ENCODE measurements around the gene NOTCH4.

Gene NOTCH4

GRCh38 chr6:32239462-32239861, 15.6 kb upstream of the NOTCH4 start:
- no peak for DNase-seq (ENCODE audit: low read depth, low spot score)
- Histone ChIP-seq H3K9ac (ENCODE audit: insufficient read length, low read depth) (no peak overlapping the region), H3K27me3 (ENCODE audit: insufficient read depth, insufficient read length) (no peaks in the 10 kb centered on the region), H3K36me3 (ENCODE audit: insufficient read depth, insufficient read length, low read length) (no peaks in the 10 kb centered on the region), H3K4me3 (ENCODE audit: insufficient read length, low read depth) (no peak overlapping the region), H3K9me3 (ENCODE audit: insufficient read depth, low read length) (no peaks in the 10 kb centered on the region), H3K4me1 (ENCODE audit: insufficient read depth, insufficient read length) (no peaks in the 10 kb centered on the region)
- TF ChIP-seq YY1 (IDR thresholded peaks at IDR 0.05; ENCODE audit: insufficient read depth, insufficient read length) = no peak
- TF ChIP-seq ZNF274 (IDR thresholded peaks at IDR 0.05; ENCODE audit: low read depth, low read length) = no peak
- no peak for TF ChIP-seq SUZ12 (IDR thresholded peaks at IDR 0.05; ENCODE audit: extremely low read depth, insufficient read depth, insufficient read length)

- Histone ChIP-seq H3K36me3 (ENCODE audit: insufficient read depth, insufficient read length, low read length) (no peaks in the 10 kb centered on the region), H3K9me3 (ENCODE audit: insufficient read depth, low read length) (no peaks in the 10 kb centered on the region), H3K4me3 (ENCODE audit: insufficient read length, low read depth) (no peak overlapping the region), H3K27me3 (ENCODE audit: insufficient read depth, insufficient read length) (no peaks in the 10 kb centered on the region), H3K4me1 (ENCODE audit: insufficient read depth, insufficient read length) (no peaks in the 10 kb centered on the region), H3K9ac (ENCODE audit: insufficient read length, low read depth) (no peak overlapping the region)
- TF ChIP-seq ZNF274 (IDR thresholded peaks at IDR 0.05; ENCODE audit: low read depth, low read length) (no peak), SUZ12 (IDR thresholded peaks at IDR 0.05; ENCODE audit: extremely low read depth, insufficient read depth, insufficient read length) (no peak), YY1 (IDR thresholded peaks at IDR 0.05; ENCODE audit: insufficient read depth, insufficient read length) (no peak)
- DNase-seq (ENCODE audit: low read depth, low spot score) = no peak
Measured at GRCh38 chr6:32234934-32235333, 11.1 kb upstream of the NOTCH4 start.

GRCh38 chr6:32226434-32226833, 2.6 kb upstream of the NOTCH4 start:
- Histone ChIP-seq H3K4me1 (ENCODE audit: insufficient read depth, insufficient read length) (no peaks in the 10 kb centered on the region), H3K9me3 (ENCODE audit: insufficient read depth, low read length) (no peaks in the 10 kb centered on the region), H3K4me3 (ENCODE audit: insufficient read length, low read depth) (no peak overlapping the region), H3K9ac (ENCODE audit: insufficient read length, low read depth) (no peak overlapping the region), H3K36me3 (ENCODE audit: insufficient read depth, insufficient read length, low read length) (no peaks in the 10 kb centered on the region), H3K27me3 (ENCODE audit: insufficient read depth, insufficient read length) (no peaks in the 10 kb centered on the region)
- no peak for DNase-seq (ENCODE audit: low read depth, low spot score)
- TF ChIP-seq SUZ12 (IDR thresholded peaks at IDR 0.05; ENCODE audit: extremely low read depth, insufficient read depth, insufficient read length) (no peak), YY1 (IDR thresholded peaks at IDR 0.05; ENCODE audit: insufficient read depth, insufficient read length) (no peak), ZNF274 (IDR thresholded peaks at IDR 0.05; ENCODE audit: low read depth, low read length) (no peak)

- DNase-seq (ENCODE audit: low read depth, low spot score) = no peak
- no peak overlapping the region for H3K9ac ChIP-seq (ENCODE audit: insufficient read length, low read depth)
- H3K4me1 ChIP-seq (ENCODE audit: insufficient read depth, insufficient read length) = no peaks in the 10 kb centered on the region
- TF ChIP-seq YY1 (IDR thresholded peaks at IDR 0.05; ENCODE audit: insufficient read depth, insufficient read length) = no peak
- TF ChIP-seq ZNF274 (IDR thresholded peaks at IDR 0.05; ENCODE audit: low read depth, low read length) = no peak
- TF ChIP-seq SUZ12 (IDR thresholded peaks at IDR 0.05; ENCODE audit: extremely low read depth, insufficient read depth, insufficient read length) = no peak
- no peak overlapping the region for H3K4me3 ChIP-seq (ENCODE audit: insufficient read length, low read depth)
- H3K27me3 ChIP-seq (ENCODE audit: insufficient read depth, insufficient read length) = no peaks in the 10 kb centered on the region
- H3K36me3 ChIP-seq (ENCODE audit: insufficient read depth, insufficient read length, low read length) = no peaks in the 10 kb centered on the region
- H3K9me3 ChIP-seq (ENCODE audit: insufficient read depth, low read length) = no peaks in the 10 kb centered on the region
Measured at GRCh38 chr6:32224696-32225095, 829 bp upstream of the NOTCH4 start.

GRCh38 chr6:32222333-32223230, 1.3 kb downstream of the NOTCH4 start:
- TF ChIP-seq SUZ12 (IDR thresholded peaks at IDR 0.05; ENCODE audit: extremely low read depth, insufficient read depth, insufficient read length) (no peak), ZNF274 (IDR thresholded peaks at IDR 0.05; ENCODE audit: low read depth, low read length) (no peak), YY1 (IDR thresholded peaks at IDR 0.05; ENCODE audit: insufficient read depth, insufficient read length) (no peak)
- Histone ChIP-seq H3K36me3 (ENCODE audit: insufficient read depth, insufficient read length, low read length) (no peaks in the 10 kb centered on the region), H3K4me1 (ENCODE audit: insufficient read depth, insufficient read length) (no peaks in the 10 kb centered on the region), H3K27me3 (ENCODE audit: insufficient read depth, insufficient read length) (no peaks in the 10 kb centered on the region), H3K9ac (ENCODE audit: insufficient read length, low read depth) (no peak overlapping the region), H3K9me3 (ENCODE audit: insufficient read depth, low read length) (no peaks in the 10 kb centered on the region), H3K4me3 (ENCODE audit: insufficient read length, low read depth) (no peak overlapping the region)
- DNase-seq (ENCODE audit: low read depth, low spot score) = no peak

- no peaks in the 10 kb centered on the region for H3K27me3 ChIP-seq (ENCODE audit: insufficient read depth, insufficient read length)
- TF ChIP-seq YY1 (IDR thresholded peaks at IDR 0.05; ENCODE audit: insufficient read depth, insufficient read length) = no peak
- TF ChIP-seq SUZ12 (IDR thresholded peaks at IDR 0.05; ENCODE audit: extremely low read depth, insufficient read depth, insufficient read length) = no peak
- no peak overlapping the region for H3K4me3 ChIP-seq (ENCODE audit: insufficient read length, low read depth)
- no peaks in the 10 kb centered on the region for H3K9me3 ChIP-seq (ENCODE audit: insufficient read depth, low read length)
- no peak for DNase-seq (ENCODE audit: low read depth, low spot score)
- no peak overlapping the region for H3K9ac ChIP-seq (ENCODE audit: insufficient read length, low read depth)
- H3K36me3 ChIP-seq (ENCODE audit: insufficient read depth, insufficient read length, low read length) = no peaks in the 10 kb centered on the region
- no peaks in the 10 kb centered on the region for H3K4me1 ChIP-seq (ENCODE audit: insufficient read depth, insufficient read length)
Measured at GRCh38 chr6:32220021-32220420, 3.8 kb downstream of the NOTCH4 start.

- no peaks in the 10 kb centered on the region for H3K4me1 ChIP-seq (ENCODE audit: insufficient read depth, insufficient read length)
- TF ChIP-seq ZNF274 (IDR thresholded peaks at IDR 0.05; ENCODE audit: low read depth, low read length) (no peak), YY1 (IDR thresholded peaks at IDR 0.05; ENCODE audit: insufficient read depth, insufficient read length) (no peak), SUZ12 (IDR thresholded peaks at IDR 0.05; ENCODE audit: extremely low read depth, insufficient read depth, insufficient read length) (no peak)
- no peak overlapping the region for H3K9ac ChIP-seq (ENCODE audit: insufficient read length, low read depth)
- DNase-seq (ENCODE audit: low read depth, low spot score) = no peak
- no peaks in the 10 kb centered on the region for H3K36me3 ChIP-seq (ENCODE audit: insufficient read depth, insufficient read length, low read length)
- no peaks in the 10 kb centered on the region for H3K27me3 ChIP-seq (ENCODE audit: insufficient read depth, insufficient read length)
- H3K4me3 ChIP-seq (ENCODE audit: insufficient read length, low read depth) = no peak overlapping the region
- no peaks in the 10 kb centered on the region for H3K9me3 ChIP-seq (ENCODE audit: insufficient read depth, low read length)
Measured at GRCh38 chr6:32218167-32218566, 5.7 kb downstream of the NOTCH4 start.
